Activated CD4-positive, alpha-beta T cell treated with anti-CD3 and anti-CD28 coated beads for 24 hours (primary cell): ENCODE measurements around the gene SLC12A7.

Source experiments
- DNase-seq, 2 donors: peaks; one replicate each; pipeline ENCODE4 v3.0.0-alpha.2; 2020; ENCODE audit warnings: low read depth in 2 of 2

The SLC12A7 gene

GRCh38 chr5:1050423-1051365 is 61.2 kb downstream of the SLC12A7 start:
- DNase-seq, result no peak

- DNase-seq, result no peak
Observed at GRCh38 chr5:1048861-1049838, 62.7 kb downstream of the SLC12A7 start.

GRCh38 chr5:1048162-1048721 is 63.6 kb downstream of the SLC12A7 start:
- DNase-seq, result no peak

GRCh38 chr5:1047332-1047965 is 64.4 kb downstream of the SLC12A7 start:
- no peak for DNase-seq

GRCh38 chr5:1045960-1046560 is 65.8 kb downstream of the SLC12A7 start:
- no peak for DNase-seq

GRCh38 chr5:1044117-1044516 is 67.7 kb downstream of the SLC12A7 start:
- DNase-seq, result no peak

- no peak for DNase-seq
Observed at GRCh38 chr5:1043327-1043726, 68.5 kb downstream of the SLC12A7 start.

GRCh38 chr5:1042626-1043025 is 69.2 kb downstream of the SLC12A7 start:
- no peak for DNase-seq

GRCh38 chr5:1041225-1042143 is 70.4 kb downstream of the SLC12A7 start:
- DNase-seq, result no peak

- no peak for DNase-seq
Observed at GRCh38 chr5:1040571-1040970, 71.3 kb downstream of the SLC12A7 start.

- DNase-seq, result no peak
Observed at GRCh38 chr5:1039706-1040260, 72.1 kb downstream of the SLC12A7 start.

GRCh38 chr5:1039210-1039548 is 72.7 kb downstream of the SLC12A7 start:
- no peak for DNase-seq

- no peak for DNase-seq
Observed at GRCh38 chr5:1038417-1039209, 73.2 kb downstream of the SLC12A7 start.

- DNase-seq, result no peak
Observed at GRCh38 chr5:1037671-1038416, 74.0 kb downstream of the SLC12A7 start.

GRCh38 chr5:1037123-1037670 is 74.7 kb downstream of the SLC12A7 start:
- DNase-seq, result no peak

GRCh38 chr5:1036504-1037122 is 75.2 kb downstream of the SLC12A7 start:
- no peak for DNase-seq
